B cell (primary cell): ENCODE measurements around the gene EFHD2. TPM values are rescaled to one million over a fixed set of nuclear protein-coding genes. Genes with fewer than 3 reads are reported as not detected.

Experiments used
- ATAC-seq: fragments of 200-7000 bp; cut with Tn5 transposase; one replicate; pipeline ENCODE4 v1.10.0; 2021; ENCODE audit warnings: low read depth, mild to moderate bottlenecking, moderate number of reproducible peaks, moderate library complexity
- CTCF ChIA-PET: fragments of 350-600 bp; sonication (Branson Sonifier 250); formaldehyde crosslinking; loops from one replicate; lab custom pipeline; 2021; ENCODE audit warnings: antibody characterized with exemption, inconsistent platforms; lab: Charles Lee
- POLR2A ChIA-PET: fragments of 350-600 bp; sonication (Branson Sonifier 250); formaldehyde crosslinking; loops from one replicate; lab custom pipeline; 2021; ENCODE audit warnings: antibody characterized with exemption; lab: Charles Lee
- DNase-seq: peaks from one replicate; pipeline ENCODE4 v3.0.0; 2013
- H2AFZ ChIP-seq: 2 replicates; pipeline ENCODE4 v1.6.1; 2012; ENCODE audit warnings: mild to moderate bottlenecking, low read depth, low read length; ENCODE audit not compliant: insufficient read depth, poor library complexity, severe bottlenecking
- H3K27ac ChIP-seq, 2 donors: 1 replicate in 1 of 2; 2 replicates in 1 of 2; pipeline ENCODE4 v1.5.1; 2012 to 2013; ENCODE audit warnings: low read length in 2 of 2, mild to moderate bottlenecking in 2 of 2, moderate library complexity in 1 of 2
- H3K27me3 ChIP-seq, 4 experiments: fragments of 200-600 bp in 1 of 4; sonication (generic) in 1 of 4; replicated peaks in 1 of 4; 1 replicate in 2 of 4; 2 replicates in 2 of 4; pipeline versions ENCODE4 v1.6.1 to v1.7.0; 2013 to 2016; ENCODE audit warnings: low read length in 3 of 4, mild to moderate bottlenecking in 2 of 4, mixed read lengths in 1 of 4, moderate library complexity in 1 of 4; ENCODE audit not compliant: insufficient read depth in 4 of 4, control insufficient read depth in 3 of 4; ENCODE audit errors: control extremely low read depth in 1 of 4
- H3K36me3 ChIP-seq, 2 experiments: replicated peaks in 1 of 2; 1 replicate in 1 of 2; 2 replicates in 1 of 2; pipeline versions ENCODE4 v1.6.1 to v1.7.1; 2013; ENCODE audit warnings: low read length in 1 of 2; ENCODE audit not compliant: insufficient read depth in 2 of 2, control insufficient read depth in 1 of 2; ENCODE audit errors: control extremely low read depth in 1 of 2, extremely low read depth in 1 of 2
- H3K4me1 ChIP-seq, 2 donors: fragments of 200-600 bp in 1 of 2; sonication (generic) in 1 of 2; 1 replicate in 1 of 2; 2 replicates in 1 of 2; pipeline versions ENCODE4 v1.5.1 to v1.6.1; 2013 to 2017; ENCODE audit warnings: low read length in 2 of 2; ENCODE audit not compliant: control insufficient read depth in 2 of 2, insufficient read depth in 2 of 2
- H3K4me2 ChIP-seq: replicated peaks from 2 replicates; pipeline ENCODE3; 2012; ENCODE audit warnings: mild to moderate bottlenecking, low read depth, low read length; ENCODE audit not compliant: poor library complexity, severe bottlenecking
- H3K4me3 ChIP-seq, 5 experiments: fragments of 200-600 bp in 1 of 5; sonication (generic) in 1 of 5; 1 replicate in 3 of 5; 2 replicates in 2 of 5; pipeline versions ENCODE4 v1.5.1 to v1.7.0; 2011 to 2016; ENCODE audit warnings: low read length in 4 of 5, mild to moderate bottlenecking in 4 of 5, low read depth in 2 of 5, control low read depth in 1 of 5, moderate library complexity in 1 of 5; ENCODE audit not compliant: insufficient read depth in 1 of 5; ENCODE audit errors: control extremely low read depth in 1 of 5, extremely low read depth in 1 of 5
- H3K79me2 ChIP-seq: fragments of 200-600 bp; sonication (generic); one replicate; pipeline ENCODE4 v1.6.0; 2016; ENCODE audit warnings: low read length; ENCODE audit not compliant: control insufficient read depth, insufficient read depth
- H3K9ac ChIP-seq: fragments of 200-600 bp; sonication (generic); 2 replicates; pipeline ENCODE4 v1.6.1; 2017; ENCODE audit warnings: mild to moderate bottlenecking, low read length, moderate library complexity
- H3K9me3 ChIP-seq, 3 donors: one replicate each; pipeline versions ENCODE4 v1.6.1 to v1.7.1; 2013; ENCODE audit warnings: low read length in 2 of 3; ENCODE audit not compliant: control insufficient read depth in 2 of 3, insufficient read depth in 1 of 3; ENCODE audit errors: control extremely low read depth in 1 of 3
- H4K20me1 ChIP-seq: 2 replicates; pipeline ENCODE4 v1.6.0; 2012; ENCODE audit warnings: mild to moderate bottlenecking, low read length; ENCODE audit not compliant: insufficient read depth, control insufficient read depth, poor library complexity, severe bottlenecking
- H3K27ac Mint-ChIP-seq: one replicate; pipeline ENCODE4 v1.8.0; 2021; ENCODE audit warnings: mixed read lengths
- H3K27me3 Mint-ChIP-seq: one replicate; pipeline ENCODE4 v1.8.0; 2021; ENCODE audit warnings: mixed read lengths
- H3K4me1 Mint-ChIP-seq: one replicate; pipeline ENCODE4 v1.8.0; 2021; ENCODE audit warnings: mixed read lengths
- H3K4me3 Mint-ChIP-seq: one replicate; pipeline ENCODE4 v1.8.0; 2021; ENCODE audit warnings: mixed read lengths
- H3K9me3 Mint-ChIP-seq: one replicate; pipeline ENCODE4 v1.8.0; 2022; ENCODE audit warnings: mixed read lengths; ENCODE audit not compliant: insufficient read depth
- EZH2 ChIP-seq: IDR thresholded peaks from 2 replicates; pipeline ENCODE4 v1.6.1; 2012; ENCODE audit warnings: borderline replicate concordance, low read depth, mild to moderate bottlenecking, moderate library complexity, low read length; ENCODE audit not compliant: insufficient read depth, poor library complexity, severe bottlenecking
- WGBS: methylation state at CpG from one replicate; pipeline ENCODE4 v1.1.5; 2013; ENCODE audit warnings: missing lambda C conversion rate; ENCODE audit not compliant: insufficient coverage; 5-methylcytosine and 5-hydroxymethylcytosine counted together
- intact Hi-C: fragments of 100-400 bp; cut with micrococcal nuclease; formaldehyde crosslinking; loops from one replicate; pipeline ENCODE4 v1.10.0; 2022
- polyA plus RNA-seq: library from polyadenylated mRNA; depleted of rRNA; stranded (reverse); fragments of >200 nt; gene quantifications from 2 replicates; pipeline ENCODE4 v1.2.3, GENCODE V29; 2012
- total RNA-seq, 2 donors: library from RNA; stranded (reverse); fragments of 120-200 nt in 1 of 2; gene quantifications; 1 replicate in 1 of 2; 2 replicates in 1 of 2; pipeline versions ENCODE4 v1.2.3 to v1.2.4, GENCODE V29; 2013 to 2022
- TF ChIP-seq, protein P1 (sequence below): fragments of 200-600 bp; IDR thresholded peaks from one replicate; pipeline ENCODE4 v1.8.0; 2022; ENCODE audit warnings: antibody characterized with exemption, mild to moderate bottlenecking

EFHD2 gene
- total and polyA plus RNA-seq, 2 donors (not counting 1 experiment from before 2014, with no cell fraction given), result 39.3 to 67.2 TPM

DNA sequence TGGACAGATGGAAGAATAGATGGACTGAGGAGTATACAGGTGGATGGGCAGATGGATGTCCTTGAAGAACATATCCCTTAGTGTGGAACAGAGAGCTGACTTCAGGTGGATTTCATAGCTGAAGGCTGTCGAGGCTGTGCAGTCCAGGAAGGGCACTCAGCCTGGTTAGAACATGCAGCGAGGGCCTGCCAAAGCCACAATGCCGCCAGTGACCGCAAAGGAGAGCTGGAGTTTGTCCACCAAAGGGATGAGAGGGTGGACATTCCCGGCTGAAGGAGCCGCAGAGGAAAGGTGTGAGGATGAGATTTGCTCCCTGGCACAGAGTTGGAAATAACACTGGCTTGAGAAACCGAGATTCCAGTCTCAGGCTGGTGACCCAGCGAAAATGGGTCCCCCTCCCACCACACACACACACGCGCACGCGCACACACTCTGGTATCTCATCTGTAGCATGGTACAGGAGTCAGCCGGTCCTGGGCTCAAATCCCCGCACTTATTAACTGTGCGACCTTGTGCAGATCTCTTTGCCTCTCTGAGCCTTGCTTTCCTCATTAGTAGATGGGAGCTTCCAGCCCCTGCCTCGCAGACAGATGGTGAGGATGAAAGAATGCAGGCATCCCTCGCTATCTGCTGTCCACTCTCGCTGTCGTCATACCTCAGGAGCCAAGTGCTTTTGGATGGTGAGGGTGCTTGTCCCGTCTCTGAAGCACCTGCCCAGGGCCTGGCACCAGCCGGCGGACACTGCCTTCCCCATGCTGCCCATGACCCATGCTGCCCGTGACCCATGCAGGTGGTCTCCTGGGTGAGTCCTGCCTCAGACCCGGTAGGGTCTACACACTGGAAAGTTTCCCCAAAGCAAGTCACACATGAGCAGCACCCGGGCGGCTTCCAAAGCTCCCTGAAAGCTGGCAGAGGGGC is 26.8 kb upstream of the EFHD2 start:
- no peak overlapping the region for H3K9ac ChIP-seq
- TF ChIP-seq, protein P1, sequence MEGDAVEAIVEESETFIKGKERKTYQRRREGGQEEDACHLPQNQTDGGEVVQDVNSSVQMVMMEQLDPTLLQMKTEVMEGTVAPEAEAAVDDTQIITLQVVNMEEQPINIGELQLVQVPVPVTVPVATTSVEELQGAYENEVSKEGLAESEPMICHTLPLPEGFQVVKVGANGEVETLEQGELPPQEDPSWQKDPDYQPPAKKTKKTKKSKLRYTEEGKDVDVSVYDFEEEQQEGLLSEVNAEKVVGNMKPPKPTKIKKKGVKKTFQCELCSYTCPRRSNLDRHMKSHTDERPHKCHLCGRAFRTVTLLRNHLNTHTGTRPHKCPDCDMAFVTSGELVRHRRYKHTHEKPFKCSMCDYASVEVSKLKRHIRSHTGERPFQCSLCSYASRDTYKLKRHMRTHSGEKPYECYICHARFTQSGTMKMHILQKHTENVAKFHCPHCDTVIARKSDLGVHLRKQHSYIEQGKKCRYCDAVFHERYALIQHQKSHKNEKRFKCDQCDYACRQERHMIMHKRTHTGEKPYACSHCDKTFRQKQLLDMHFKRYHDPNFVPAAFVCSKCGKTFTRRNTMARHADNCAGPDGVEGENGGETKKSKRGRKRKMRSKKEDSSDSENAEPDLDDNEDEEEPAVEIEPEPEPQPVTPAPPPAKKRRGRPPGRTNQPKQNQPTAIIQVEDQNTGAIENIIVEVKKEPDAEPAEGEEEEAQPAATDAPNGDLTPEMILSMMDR, result no peak
- no peak for TF ChIP-seq EZH2
- no peak overlapping the region for H2AFZ ChIP-seq
- H3K9me3 Mint-ChIP-seq, result no peaks in the 10 kb centered on the region
- H3K27me3 Mint-ChIP-seq, result peaks cover 11% of the 10 kb centered on the region
- H3K4me2 ChIP-seq, result no peak overlapping the region
- no peak overlapping the region for H3K27ac Mint-ChIP-seq
- H4K20me1 ChIP-seq, result no peaks in the 10 kb centered on the region
- H3K4me1 Mint-ChIP-seq, result peaks cover 24% of the 10 kb centered on the region
- no peaks in the 10 kb centered on the region for H3K36me3 ChIP-seq
- ChIA-PET CTCF (interaction anchor here (1.3 kb wide), 1 partner anchor 48 kb away, joined by 3 read pairs; no protein-coding TSS in a partner anchor), POLR2A (interaction anchor here (0.7 kb wide), 1 partner anchor 19 kb away, joined by 3 read pairs; no protein-coding TSS in a partner anchor)
- DNase-seq (no peak), ATAC-seq (no peak)
- H3K4me3 Mint-ChIP-seq, result no peak overlapping the region
- H3K79me2 ChIP-seq, result no peaks in the 10 kb centered on the region
- peaks cover 7 to 23% of the 10 kb centered on the region in 2 donors for H3K4me1 ChIP-seq
- H3K4me3 ChIP-seq, result no peak overlapping the region
- H3K9me3 ChIP-seq, result no peaks in the 10 kb centered on the region
- WGBS, result 93% methylated on average over 19 of the region's 26 CpGs
- intact Hi-C loops, result loop anchor here (5.0 kb wide), 1 partner anchor 49 kb away; no protein-coding TSS in a partner anchor
- H3K27ac ChIP-seq, result no peak overlapping the region
- H3K27me3 ChIP-seq, result peaks cover 0 to 9% (median 5%) of the 10 kb centered on the region in 4 experiments

DNA sequence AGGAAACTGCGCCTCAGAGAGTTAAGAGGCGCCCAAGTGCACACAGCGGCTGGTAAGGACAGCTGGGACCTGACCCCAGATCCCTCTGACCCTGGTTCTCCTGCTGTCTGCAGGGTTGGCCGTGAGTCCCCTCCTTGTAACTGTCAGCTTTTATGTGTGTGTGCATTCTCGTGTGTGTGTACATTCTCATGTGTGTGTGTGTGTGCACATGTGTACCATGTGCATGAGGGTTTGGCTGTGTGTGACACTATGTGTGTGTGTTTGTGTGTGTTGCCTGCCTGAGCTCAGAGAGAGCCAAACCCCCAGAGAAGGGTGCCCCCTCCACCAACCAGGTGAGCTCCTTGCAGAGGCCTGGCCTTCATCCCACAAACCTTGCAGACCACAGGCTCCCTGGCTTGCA is 25.9 kb upstream of the EFHD2 start:
- CTCF ChIA-PET, result interaction anchor here (1.3 kb wide), 1 partner anchor 47 kb away, joined by 3 read pairs; no protein-coding TSS in a partner anchor
- Mint-ChIP-seq H3K4me3 (peak overlapping the region; percentile 93), H3K27me3 (peaks cover 12% of the 10 kb centered on the region), H3K4me1 (peaks cover 24% of the 10 kb centered on the region), H3K9me3 (no peaks in the 10 kb centered on the region), H3K27ac (no peak overlapping the region)
- intact Hi-C loops, result loop anchor here (5.0 kb wide), 1 partner anchor 48 kb away; no protein-coding TSS in a partner anchor
- Histone ChIP-seq H3K27me3 (peaks cover 0 to 9% (median 7%) of the 10 kb centered on the region in 4 experiments), H3K4me2 (peak overlapping the region; percentile 53), H3K9me3 (no peaks in the 10 kb centered on the region), H3K36me3 (no peaks in the 10 kb centered on the region), H3K4me3 (no peak overlapping the region), H3K4me1 (peaks cover 7 to 23% of the 10 kb centered on the region in 2 donors), H4K20me1 (no peaks in the 10 kb centered on the region), H3K79me2 (no peaks in the 10 kb centered on the region), H3K9ac (no peak overlapping the region), H3K27ac (no peak overlapping the region), H2AFZ (peak overlapping the region; percentile 25)
- no peak for TF ChIP-seq EZH2
- TF ChIP-seq, protein P1, result no peak
- DNase-seq, result no peak
- no peak for ATAC-seq
- 97% methylated on average over 5 of the region's 5 CpGs for WGBS
- POLR2A ChIA-PET, result no interaction called here
